ENCODE results near the gene KDM5B.

Gene KDM5B

GRCh38 chr1:202703191-202703590, 105.0 kb downstream of the KDM5B start:
- TF ChIP-seq EZH2phosphoT487 (IDR thresholded peaks at IDR 0.05; ENCODE audit: low read length) (no peak), CTCF (IDR thresholded peaks at IDR 0.05; ENCODE audit: low read length) (no peak), EZH2 (optimal IDR thresholded peaks at IDR 0.05; ENCODE audit: low read depth, low read length) (no peak)

GRCh38 chr1:202702088-202702487, 106.1 kb downstream of the KDM5B start:
- no peak for DNase-seq
- H3K4me3 ChIP-seq (ENCODE audit: low read length): no peak overlapping the region
- no peaks in the 10 kb centered on the region for H3K9me2 ChIP-seq (replicated peaks; ENCODE audit: insufficient read depth, low read length)
- peaks cover 68% of the 10 kb centered on the region for H3K27me3 ChIP-seq (replicated peaks; ENCODE audit: insufficient read depth, low read length)
- H3K9ac ChIP-seq (ENCODE audit: low read length): no peak overlapping the region
- TF ChIP-seq EZH2 (optimal IDR thresholded peaks at IDR 0.05; ENCODE audit: low read depth, low read length): no peak
- TF ChIP-seq EZH2phosphoT487 (IDR thresholded peaks at IDR 0.05; ENCODE audit: low read length): no peak
- TF ChIP-seq CTCF (IDR thresholded peaks at IDR 0.05; ENCODE audit: low read length): no peak
- H2AFZ ChIP-seq (ENCODE audit: low read length): no peak overlapping the region
- H3F3A ChIP-seq (ENCODE audit: insufficient read depth, low read length): no peaks in the 10 kb centered on the region
- H4K20me1 ChIP-seq (ENCODE audit: insufficient read depth, low read length): no peaks in the 10 kb centered on the region
- no peaks in the 10 kb centered on the region for H3K9me3 ChIP-seq (replicated peaks; ENCODE audit: insufficient read depth, low read length)
- no peaks in the 10 kb centered on the region for H3K79me2 ChIP-seq (ENCODE audit: low read length)
- no peak overlapping the region for H3K4me2 ChIP-seq (ENCODE audit: low read depth, low read length)
- no peaks in the 10 kb centered on the region for H3K4me1 ChIP-seq (ENCODE audit: low read length)
- no peak overlapping the region for H3K27ac ChIP-seq (ENCODE audit: low read length)
- H3K36me3 ChIP-seq (replicated peaks; ENCODE audit: insufficient read depth, low read length): no peaks in the 10 kb centered on the region

More at GRCh38 chr1:202703191-202703590, 105.0 kb downstream of the KDM5B start:
- Histone ChIP-seq H3K36me3 (replicated peaks; ENCODE audit: insufficient read depth, low read length) (no peaks in the 10 kb centered on the region), H3K27me3 (replicated peaks; ENCODE audit: insufficient read depth, low read length) (peaks cover 68% of the 10 kb centered on the region), H3K79me2 (ENCODE audit: low read length) (no peaks in the 10 kb centered on the region), H3K27ac (ENCODE audit: low read length) (no peak overlapping the region), H3K4me3 (ENCODE audit: low read length) (no peak overlapping the region), H3F3A (ENCODE audit: insufficient read depth, low read length) (no peaks in the 10 kb centered on the region), H3K4me2 (ENCODE audit: low read depth, low read length) (no peak overlapping the region), H3K9me3 (replicated peaks; ENCODE audit: insufficient read depth, low read length) (no peaks in the 10 kb centered on the region), H3K9ac (ENCODE audit: low read length) (no peak overlapping the region), H4K20me1 (ENCODE audit: insufficient read depth, low read length) (no peaks in the 10 kb centered on the region), H3K9me2 (replicated peaks; ENCODE audit: insufficient read depth, low read length) (no peaks in the 10 kb centered on the region), H3K4me1 (ENCODE audit: low read length) (no peaks in the 10 kb centered on the region), H2AFZ (ENCODE audit: low read length) (no peak overlapping the region)
- no peak for DNase-seq

- peaks cover 69% of the 10 kb centered on the region for H3K27me3 ChIP-seq (replicated peaks; ENCODE audit: insufficient read depth, low read length)
- TF ChIP-seq EZH2phosphoT487 (IDR thresholded peaks at IDR 0.05; ENCODE audit: low read length) (no peak), CTCF (IDR thresholded peaks at IDR 0.05; ENCODE audit: low read length) (no peak), EZH2 (optimal IDR thresholded peaks at IDR 0.05; ENCODE audit: low read depth, low read length) (no peak)
Observed at GRCh38 chr1:202701200-202701599, 107.0 kb downstream of the KDM5B start.

More at GRCh38 chr1:202701200-202701599, 107.0 kb downstream of the KDM5B start:
- no peaks in the 10 kb centered on the region for H3K9me3 ChIP-seq (replicated peaks; ENCODE audit: insufficient read depth, low read length)
- H3K36me3 ChIP-seq (replicated peaks; ENCODE audit: insufficient read depth, low read length): no peaks in the 10 kb centered on the region
- no peak overlapping the region for H3K9ac ChIP-seq (ENCODE audit: low read length)
- H3K79me2 ChIP-seq (ENCODE audit: low read length): no peaks in the 10 kb centered on the region
- no peak for DNase-seq
- H3K9me2 ChIP-seq (replicated peaks; ENCODE audit: insufficient read depth, low read length): no peaks in the 10 kb centered on the region
- H3K4me3 ChIP-seq (ENCODE audit: low read length): no peak overlapping the region
- no peaks in the 10 kb centered on the region for H4K20me1 ChIP-seq (ENCODE audit: insufficient read depth, low read length)
- H3K4me1 ChIP-seq (ENCODE audit: low read length): no peaks in the 10 kb centered on the region
- no peak overlapping the region for H3K27ac ChIP-seq (ENCODE audit: low read length)
- no peak overlapping the region for H3K4me2 ChIP-seq (ENCODE audit: low read depth, low read length)
- no peak overlapping the region for H2AFZ ChIP-seq (ENCODE audit: low read length)
- H3F3A ChIP-seq (ENCODE audit: insufficient read depth, low read length): no peaks in the 10 kb centered on the region
